ENCODE results near the gene BCAS3.

DNA sequence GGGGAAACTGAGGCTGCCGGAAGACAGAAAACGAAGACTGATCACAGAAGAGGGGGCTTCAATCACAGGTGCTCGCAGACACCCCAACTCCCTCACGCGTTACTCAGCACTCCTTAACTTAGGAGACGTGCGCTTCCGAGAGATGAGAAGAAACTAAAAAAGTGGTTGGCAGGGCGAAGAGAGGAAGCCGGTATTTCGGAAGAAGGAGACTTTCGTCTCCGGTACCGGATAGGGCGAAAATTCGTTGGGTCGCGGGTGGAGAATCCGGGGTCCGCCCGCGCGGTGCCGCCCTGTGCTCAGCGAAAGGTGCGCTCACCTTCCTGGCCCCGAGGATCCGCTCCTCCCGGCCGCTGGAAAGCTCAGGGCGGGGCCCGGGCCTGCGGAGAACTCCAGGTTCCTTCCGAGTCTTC is 721.1 kb downstream of the BCAS3 start:
- TF ChIP-seq, protein P1, sequence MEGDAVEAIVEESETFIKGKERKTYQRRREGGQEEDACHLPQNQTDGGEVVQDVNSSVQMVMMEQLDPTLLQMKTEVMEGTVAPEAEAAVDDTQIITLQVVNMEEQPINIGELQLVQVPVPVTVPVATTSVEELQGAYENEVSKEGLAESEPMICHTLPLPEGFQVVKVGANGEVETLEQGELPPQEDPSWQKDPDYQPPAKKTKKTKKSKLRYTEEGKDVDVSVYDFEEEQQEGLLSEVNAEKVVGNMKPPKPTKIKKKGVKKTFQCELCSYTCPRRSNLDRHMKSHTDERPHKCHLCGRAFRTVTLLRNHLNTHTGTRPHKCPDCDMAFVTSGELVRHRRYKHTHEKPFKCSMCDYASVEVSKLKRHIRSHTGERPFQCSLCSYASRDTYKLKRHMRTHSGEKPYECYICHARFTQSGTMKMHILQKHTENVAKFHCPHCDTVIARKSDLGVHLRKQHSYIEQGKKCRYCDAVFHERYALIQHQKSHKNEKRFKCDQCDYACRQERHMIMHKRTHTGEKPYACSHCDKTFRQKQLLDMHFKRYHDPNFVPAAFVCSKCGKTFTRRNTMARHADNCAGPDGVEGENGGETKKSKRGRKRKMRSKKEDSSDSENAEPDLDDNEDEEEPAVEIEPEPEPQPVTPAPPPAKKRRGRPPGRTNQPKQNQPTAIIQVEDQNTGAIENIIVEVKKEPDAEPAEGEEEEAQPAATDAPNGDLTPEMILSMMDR (IDR thresholded peaks at IDR 0.05): no peak
- no peak for TF ChIP-seq POLR2A (IDR thresholded peaks at IDR 0.05)

Measured in heart left ventricle (tissue), 13 donors.